Naive thymus-derived CD4-positive, alpha-beta T cell (primary cell): ENCODE measurements around the gene PTPRN. TPM values are rescaled to one million over a fixed set of nuclear protein-coding genes. Genes with fewer than 3 reads are reported as not detected.

ENCODE experiments used
- ATAC-seq: fragments of 150-1000 bp; cut with Tn5 transposase; 2 replicates; pipeline ENCODE4 v1.10.0; 2021; ENCODE audit warnings: mild to moderate bottlenecking, moderate library complexity
- CTCF ChIA-PET: fragments of 350-600 bp; sonication (Branson Sonifier 250); formaldehyde crosslinking; loops from one replicate; lab custom pipeline; 2021; ENCODE audit warnings: antibody characterized with exemption; lab: Charles Lee
- POLR2A ChIA-PET: fragments of 350-600 bp; sonication (Branson Sonifier 250); formaldehyde crosslinking; loops from one replicate; lab custom pipeline; 2021; ENCODE audit warnings: antibody characterized with exemption, inconsistent platforms; lab: Charles Lee
- DNase-seq, 9 donors: peaks; one replicate each; pipeline versions ENCODE4 v3.0.0 to v3.0.0-alpha.2; 2020 to 2022; ENCODE audit warnings: mixed read lengths in 1 of 9
- H3K27ac ChIP-seq: one replicate; pipeline ENCODE4 v1.7.0; 2013; ENCODE audit warnings: mild to moderate bottlenecking, low read depth, low read length, moderate library complexity
- H3K27me3 ChIP-seq, 2 donors: one replicate each; pipeline ENCODE4 v1.7.0; 2013; ENCODE audit warnings: low read length in 2 of 2, mild to moderate bottlenecking in 2 of 2, moderate library complexity in 2 of 2; ENCODE audit not compliant: control insufficient read depth in 2 of 2, insufficient read depth in 2 of 2
- H3K36me3 ChIP-seq, 3 experiments: 1 replicate in 2 of 3; 2 replicates in 1 of 3; pipeline ENCODE4 v1.7.0; 2013; ENCODE audit warnings: low read length in 3 of 3, mild to moderate bottlenecking in 3 of 3, moderate library complexity in 1 of 3; ENCODE audit not compliant: insufficient read depth in 3 of 3, control insufficient read depth in 2 of 3
- H3K4me1 ChIP-seq, 2 donors: one replicate each; pipeline ENCODE4 v1.7.0; 2013; ENCODE audit warnings: low read length in 2 of 2, mild to moderate bottlenecking in 2 of 2, moderate library complexity in 1 of 2; ENCODE audit not compliant: control insufficient read depth in 2 of 2, insufficient read depth in 2 of 2
- H3K4me3 ChIP-seq: 2 replicates; pipeline ENCODE4 v1.7.0; 2013; ENCODE audit warnings: mild to moderate bottlenecking, low read length
- H3K9me3 ChIP-seq, 3 experiments: 1 replicate in 2 of 3; 2 replicates in 1 of 3; pipeline ENCODE4 v1.7.0; 2013; ENCODE audit warnings: low read length in 3 of 3; ENCODE audit not compliant: control insufficient read depth in 2 of 3
- H3K27ac Mint-ChIP-seq, 9 donors: one replicate each; pipeline ENCODE4 v1.8.0; 2020 to 2022; ENCODE audit warnings: mixed read lengths in 9 of 9, mild to moderate bottlenecking in 8 of 9, moderate library complexity in 5 of 9, inconsistent platforms in 2 of 9
- H3K27me3 Mint-ChIP-seq, 5 donors: one replicate each; pipeline ENCODE4 v1.8.0; 2021 to 2022; ENCODE audit warnings: mixed read lengths in 5 of 5, mild to moderate bottlenecking in 1 of 5
- H3K36me3 Mint-ChIP-seq, 5 donors: one replicate each; pipeline ENCODE4 v1.8.0; 2020 to 2022; ENCODE audit warnings: mixed read lengths in 5 of 5, mild to moderate bottlenecking in 3 of 5, inconsistent platforms in 1 of 5
- H3K4me1 Mint-ChIP-seq, 7 donors: one replicate each; pipeline ENCODE4 v1.8.0; 2020 to 2022; ENCODE audit warnings: mixed read lengths in 7 of 7, mild to moderate bottlenecking in 3 of 7, inconsistent platforms in 1 of 7
- H3K4me3 Mint-ChIP-seq, 10 donors: one replicate each; pipeline ENCODE4 v1.8.0; 2020 to 2022; ENCODE audit warnings: mild to moderate bottlenecking in 10 of 10, mixed read lengths in 10 of 10, moderate library complexity in 6 of 10, inconsistent platforms in 2 of 10
- H3K9me3 Mint-ChIP-seq, 11 donors: one replicate each; pipeline ENCODE4 v1.8.0; 2020 to 2022; ENCODE audit warnings: mixed read lengths in 11 of 11, mild to moderate bottlenecking in 4 of 11, inconsistent platforms in 1 of 11, moderate library complexity in 1 of 11
- intact Hi-C, 2 donors: fragments of 100-400 bp; cut with micrococcal nuclease; formaldehyde crosslinking; loops; one replicate each; pipeline ENCODE4 v1.15.1; 2023
- polyA plus RNA-seq, 2 donors: library from polyadenylated mRNA; unstranded; fragments of 300-500 nt; fragmentation: Illumina TruSeq; gene quantifications; one replicate each; pipeline ENCODE4 v1.2.3, GENCODE V29; 2021
- total RNA-seq, 6 experiments: library from RNA in 5 of 6; stranded (reverse) in 5 of 6; gene quantifications; 1 replicate in 5 of 6; 2 replicates in 1 of 6; pipeline ENCODE4 v1.2.3 and lab custom pipeline; 2021 to 2026

PTPRN gene
- total and polyA plus RNA-seq, 7 experiments from 2014 or later, result 0.48 TPM; not detected in 6

- H3K27me3 ChIP-seq, result no peaks in the 10 kb centered on the region
- Mint-ChIP-seq H3K4me1 (peaks cover 32 to 62% (median 55%) of the 10 kb centered on the region in 7 donors), H3K9me3 (peaks cover 0 to 8% (median 0%) of the 10 kb centered on the region in 11 donors), H3K4me3 (peak within 1 kb of the TSS; percentile 82 to 100 (median 92)), H3K36me3 (peaks cover 5 to 48% (median 34%) of the 10 kb centered on the region in 5 donors), H3K27me3 (no peaks in the 10 kb centered on the region), H3K27ac (peak within 1 kb of the TSS; percentile 88 to 99 (median 94))
- H3K9me3 ChIP-seq, result no peaks in the 10 kb centered on the region
- H3K4me3 ChIP-seq, result peak within 1 kb of the TSS; percentile 79
- peaks cover 40 to 46% of the 10 kb centered on the region in 2 donors for H3K4me1 ChIP-seq
- DNase-seq (peak in 8 of 9 donors; percentile 31 to 72 (median 45)), ATAC-seq (peak; percentile 34)
- POLR2A ChIA-PET, result interaction anchor here (0.6 to 14.3 kb wide), 24 partner anchors 9 to 1091 kb away, joined by 3 to 575 read pairs (median 4); partner anchors contain the start of genes ABCB6, ANKZF1, ATG9A and CNPPD1
- H3K36me3 ChIP-seq, result peaks cover 10 to 46% (median 17%) of the 10 kb centered on the region in 3 experiments
- CTCF ChIA-PET, result interaction anchor here (0.7 to 4.1 kb wide), 11 partner anchors 8 to 84 kb away, joined by 3 to 21 read pairs (median 5); partner anchors contain the start of genes ANKZF1, ATG9A, CNPPD1 and GLB1L
- peak within 1 kb of the TSS; percentile 95 for H3K27ac ChIP-seq
- intact Hi-C loops, result loop anchor here (1.0 to 10.0 kb wide), 16 partner anchors 8 to 968 kb away; partner anchors contain the start of genes ANKZF1 (in 2 of the 2), ATG9A (in 2 of the 2), CNOT9 (in 2 of the 2) and GLB1L (in 2 of the 2)
These were observed 56.1 kb downstream of the PTPRN start, which contains the start of gene TUBA4B for GRCh38 chr2:219252900-219253752. Gene TUBA4B (plus strand): TSS chr2:219253243. CDS start chr2:219253408, 165 bp downstream.

DNA sequence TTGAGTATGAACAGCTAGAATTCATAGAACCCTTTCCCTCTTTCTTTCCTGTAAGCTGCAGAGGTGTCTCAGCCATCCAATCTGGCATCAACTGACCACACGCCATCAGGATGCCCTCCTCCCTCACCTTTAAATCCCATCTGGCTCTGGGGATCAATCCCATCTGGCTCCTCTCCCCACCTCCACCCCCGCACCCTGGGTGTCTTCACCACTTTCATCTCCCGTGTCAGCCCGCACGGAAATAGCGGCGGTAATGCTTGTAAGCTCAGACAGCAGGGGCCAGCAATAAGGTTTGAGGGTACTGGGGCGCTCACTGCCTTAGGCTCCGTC lies 56.7 kb downstream of the PTPRN start:
- H3K4me3 ChIP-seq, result peak overlapping the region; percentile 79
- H3K4me1 Mint-ChIP-seq, result peaks cover 36 to 68% (median 61%) of the 10 kb centered on the region in 7 donors
- no peak for ATAC-seq
- H3K36me3 Mint-ChIP-seq, result peaks cover 5 to 53% (median 36%) of the 10 kb centered on the region in 5 donors
- H3K27ac ChIP-seq, result peak overlapping the region; percentile 95
- peak overlapping the region; percentile 88 to 99 (median 94) for H3K27ac Mint-ChIP-seq
- CTCF ChIA-PET, result interaction anchor here (0.8 to 2.2 kb wide), 7 partner anchors 22 to 83 kb away, joined by 3 to 11 read pairs (median 4); partner anchors contain the start of genes CNPPD1 and SLC23A3
- POLR2A ChIA-PET, result interaction anchor here (0.6 to 14.3 kb wide), 18 partner anchors 9 to 961 kb away, joined by 3 to 575 read pairs (median 7); partner anchors contain the start of genes ABCB6, ANKZF1, ATG9A and CNPPD1
- no peaks in the 10 kb centered on the region for H3K27me3 ChIP-seq
- peak in 2 of 9 donors; percentile 44 to 52 for DNase-seq
- H3K9me3 Mint-ChIP-seq, result peaks cover 0 to 8% (median 0%) of the 10 kb centered on the region in 11 donors
- H3K4me1 ChIP-seq, result peaks cover 46 to 52% of the 10 kb centered on the region in 2 donors
- H3K9me3 ChIP-seq, result no peaks in the 10 kb centered on the region
- H3K27me3 Mint-ChIP-seq, result no peaks in the 10 kb centered on the region
- intact Hi-C loops, result loop anchor here (5.0 to 10.0 kb wide), 4 partner anchors 355 to 968 kb away; partner anchors contain the start of genes CNOT9 (in 1 of the 2), CTDSP1 (in 1 of the 2) and USP37 (in 1 of the 2)
- H3K4me3 Mint-ChIP-seq, result peak overlapping the region; percentile 82 to 100 (median 92)
- peaks cover 11 to 46% (median 17%) of the 10 kb centered on the region in 3 experiments for H3K36me3 ChIP-seq

DNA sequence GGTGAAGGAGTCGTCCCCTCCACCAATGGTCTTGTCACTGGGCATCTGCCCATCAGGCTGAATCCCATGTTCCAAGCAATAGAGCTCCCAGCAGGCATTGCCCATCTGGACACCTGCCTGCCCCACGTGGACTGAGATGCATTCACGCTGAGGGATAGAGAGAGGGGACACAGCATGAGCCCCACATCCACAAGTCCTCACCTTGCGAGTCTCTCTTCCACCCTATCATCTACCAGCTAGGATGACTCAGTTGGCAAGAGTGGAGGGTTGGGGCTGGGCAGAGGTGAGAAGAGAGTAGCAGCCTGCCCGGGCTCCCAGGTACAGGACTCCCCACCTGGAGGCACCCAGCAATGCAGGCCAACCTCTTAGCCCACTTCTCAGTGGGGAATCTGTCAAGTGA lies 57.1 kb downstream of the PTPRN start:
- Histone ChIP-seq H3K4me3 (peak overlapping the region; percentile 79), H3K27ac (peak overlapping the region; percentile 95), H3K9me3 (no peaks in the 10 kb centered on the region), H3K4me1 (peaks cover 50 to 57% of the 10 kb centered on the region in 2 donors), H3K36me3 (peaks cover 11 to 46% (median 17%) of the 10 kb centered on the region in 3 experiments), H3K27me3 (no peaks in the 10 kb centered on the region)
- Mint-ChIP-seq H3K4me1 (peaks cover 38 to 72% (median 66%) of the 10 kb centered on the region in 7 donors), H3K27me3 (no peaks in the 10 kb centered on the region), H3K27ac (peak overlapping the region; percentile 88 to 99 (median 94)), H3K9me3 (peaks cover 0 to 8% (median 0%) of the 10 kb centered on the region in 11 donors), H3K36me3 (peaks cover 5 to 55% (median 36%) of the 10 kb centered on the region in 5 donors), H3K4me3 (peak overlapping the region; percentile 82 to 100 (median 92))
- CTCF ChIA-PET, result interaction anchor here (0.8 to 2.2 kb wide), 8 partner anchors 22 to 83 kb away, joined by 3 to 11 read pairs (median 4); partner anchors contain the start of genes CNPPD1 and SLC23A3
- ATAC-seq, result no peak
- DNase-seq, result peak in 3 of 9 donors; percentile 9 to 38 (median 12)
- POLR2A ChIA-PET, result interaction anchor here (0.7 to 14.3 kb wide), 17 partner anchors 10 to 79 kb away, joined by 3 to 575 read pairs (median 8); partner anchors contain the start of genes ABCB6, ANKZF1, ATG9A and CNPPD1
- intact Hi-C loops, result loop anchor here (5.0 to 10.0 kb wide), 4 partner anchors 355 to 967 kb away; partner anchors contain the start of genes CNOT9 (in 1 of the 2), CTDSP1 (in 1 of the 2) and USP37 (in 1 of the 2)

DNA sequence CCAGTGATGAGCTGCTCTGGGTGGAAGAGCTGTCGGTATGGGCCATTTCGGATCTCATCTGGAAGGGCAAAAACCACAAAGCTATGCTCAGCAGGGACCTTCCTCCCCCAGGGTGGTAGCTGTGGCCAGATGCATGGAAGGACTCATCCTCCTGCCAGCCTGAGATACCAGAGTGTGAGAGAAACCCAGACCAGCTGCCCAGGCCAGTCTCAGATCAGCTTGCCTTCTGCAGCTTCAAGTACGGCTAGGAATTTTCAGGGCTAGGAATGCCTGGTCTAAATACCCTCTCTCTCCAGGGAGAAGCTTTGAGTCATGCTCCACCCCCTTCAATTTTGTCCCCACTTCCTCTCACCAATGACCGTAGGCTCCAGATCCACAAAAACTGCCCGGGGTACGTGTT lies 57.5 kb downstream of the PTPRN start:
- Histone ChIP-seq H3K27ac (peak overlapping the region; percentile 95), H3K4me3 (peak overlapping the region; percentile 79), H3K27me3 (no peaks in the 10 kb centered on the region), H3K36me3 (peaks cover 11 to 46% (median 17%) of the 10 kb centered on the region in 3 experiments), H3K9me3 (no peaks in the 10 kb centered on the region), H3K4me1 (peaks cover 54 to 61% of the 10 kb centered on the region in 2 donors)
- DNase-seq (no peak), ATAC-seq (no peak)
- ChIA-PET CTCF (interaction anchor here (0.6 to 2.2 kb wide), 7 partner anchors 21 to 82 kb away, joined by 3 to 11 read pairs (median 4); partner anchors contain the start of genes CNPPD1 and SLC23A3), POLR2A (interaction anchor here (0.8 to 14.3 kb wide), 14 partner anchors 14 to 371 kb away, joined by 3 to 575 read pairs (median 6); partner anchors contain the start of genes ABCB6, ANKZF1, ATG9A and CNPPD1)
- peak overlapping the region; percentile 88 to 99 (median 93) for H3K27ac Mint-ChIP-seq
- H3K9me3 Mint-ChIP-seq, result peaks cover 0 to 8% (median 0%) of the 10 kb centered on the region in 11 donors
- H3K4me3 Mint-ChIP-seq, result peak overlapping the region; percentile 82 to 100 (median 92)
- no peaks in the 10 kb centered on the region for H3K27me3 Mint-ChIP-seq
- H3K36me3 Mint-ChIP-seq, result peaks cover 5 to 57% (median 36%) of the 10 kb centered on the region in 5 donors
- H3K4me1 Mint-ChIP-seq, result peaks cover 43 to 77% (median 70%) of the 10 kb centered on the region in 7 donors
- intact Hi-C loops, result loop anchor here (5.0 to 10.0 kb wide), 4 partner anchors 354 to 967 kb away; partner anchors contain the start of genes CNOT9 (in 1 of the 2), CTDSP1 (in 1 of the 2) and USP37 (in 1 of the 2)

- H3K4me1 Mint-ChIP-seq, result peaks cover 44 to 77% (median 74%) of the 10 kb centered on the region in 7 donors
These were observed 59.0 kb downstream of the PTPRN start for GRCh38 chr2:219250049-219250781.

More at GRCh38 chr2:219250049-219250781, 59.0 kb downstream of the PTPRN start:
- Mint-ChIP-seq H3K4me3 (peak overlapping the region; percentile 82 to 100 (median 92)), H3K9me3 (peaks cover 0 to 14% (median 0%) of the 10 kb centered on the region in 11 donors), H3K27ac (peak overlapping the region; percentile 88 to 99 (median 97)), H3K27me3 (peaks cover 0 to 2% (median 0%) of the 10 kb centered on the region in 5 donors), H3K36me3 (peaks cover 5 to 58% (median 36%) of the 10 kb centered on the region in 5 donors)
- POLR2A ChIA-PET, result interaction anchor here (1.1 to 14.3 kb wide), 16 partner anchors 8 to 137 kb away, joined by 3 to 575 read pairs (median 11); partner anchors contain the start of genes ABCB6, ANKZF1, ATG9A and CNPPD1
- peaks cover 11 to 49% (median 17%) of the 10 kb centered on the region in 3 experiments for H3K36me3 ChIP-seq
- H3K27me3 ChIP-seq, result no peaks in the 10 kb centered on the region
- CTCF ChIA-PET, result interaction anchor here (0.9 to 2.9 kb wide), 6 partner anchors 18 to 45 kb away, joined by 3 to 14 read pairs (median 5); partner anchors contain the start of genes ANKZF1 and ATG9A
- no peak for ATAC-seq
- H3K9me3 ChIP-seq, result no peaks in the 10 kb centered on the region
- H3K27ac ChIP-seq, result peak overlapping the region; percentile 89
- peaks cover 65 to 71% of the 10 kb centered on the region in 2 donors for H3K4me1 ChIP-seq
- H3K4me3 ChIP-seq, result peak overlapping the region; percentile 65
- DNase-seq, result no peak
- intact Hi-C loops, result loop anchor here (5.0 to 10.0 kb wide), 4 partner anchors 353 to 965 kb away; partner anchors contain the start of genes CNOT9 (in 1 of the 2), CTDSP1 (in 1 of the 2) and USP37 (in 1 of the 2)
